ENCODE data around the gene NFX1.
"Not testable (repeated sequence)": the region's sequence is repeated elsewhere in the genome, so short reads cannot be mapped to it uniquely, and the experiment has no call there.

The NFX1 gene

DNA sequence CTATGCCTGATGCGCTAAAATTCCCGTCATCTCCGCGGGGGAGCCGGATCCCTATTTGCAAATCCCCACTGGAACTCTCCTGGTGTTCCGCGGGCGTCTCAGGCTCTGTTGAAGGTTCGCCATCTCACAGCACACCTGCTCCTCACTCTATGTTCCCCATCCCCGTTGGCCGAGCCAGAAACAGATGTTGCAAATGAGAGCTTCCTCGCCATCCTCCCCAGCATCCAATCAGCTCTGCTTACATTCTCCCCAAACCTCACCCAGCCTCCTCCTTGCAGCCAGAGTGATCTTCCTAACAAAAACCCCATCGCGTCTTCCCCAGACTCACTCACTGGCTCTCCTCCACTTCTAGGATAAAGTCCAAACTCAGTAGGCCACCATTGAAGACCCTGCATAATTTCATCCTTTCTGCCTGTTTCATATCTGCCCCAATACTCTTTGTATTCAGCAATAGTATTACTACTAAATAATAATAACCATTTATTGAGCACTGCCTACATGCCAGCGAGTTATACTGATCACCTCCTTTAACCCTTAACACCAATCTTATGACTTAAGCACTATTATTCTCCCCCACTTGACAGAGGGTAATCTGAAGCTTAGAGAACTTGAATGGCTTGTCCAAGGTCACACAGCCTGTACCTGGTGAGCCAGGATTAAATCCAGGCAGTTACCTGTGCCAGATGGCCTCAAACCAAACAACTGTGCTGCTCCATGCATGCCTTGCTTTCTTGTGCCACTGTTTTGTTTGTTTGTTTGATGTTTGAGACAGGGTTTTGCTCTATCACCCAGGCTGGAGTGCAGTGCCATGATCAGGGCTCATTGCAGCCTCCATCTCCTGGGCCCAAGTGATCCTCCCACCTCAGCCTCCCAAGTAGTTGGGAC lies 98.0 kb downstream of the NFX1 start:
- DNase-seq, result no peak

GRCh38 chr9:33391111-33391771 lies 100.9 kb downstream of the NFX1 start:
- peak; percentile 64 for DNase-seq

DNA sequence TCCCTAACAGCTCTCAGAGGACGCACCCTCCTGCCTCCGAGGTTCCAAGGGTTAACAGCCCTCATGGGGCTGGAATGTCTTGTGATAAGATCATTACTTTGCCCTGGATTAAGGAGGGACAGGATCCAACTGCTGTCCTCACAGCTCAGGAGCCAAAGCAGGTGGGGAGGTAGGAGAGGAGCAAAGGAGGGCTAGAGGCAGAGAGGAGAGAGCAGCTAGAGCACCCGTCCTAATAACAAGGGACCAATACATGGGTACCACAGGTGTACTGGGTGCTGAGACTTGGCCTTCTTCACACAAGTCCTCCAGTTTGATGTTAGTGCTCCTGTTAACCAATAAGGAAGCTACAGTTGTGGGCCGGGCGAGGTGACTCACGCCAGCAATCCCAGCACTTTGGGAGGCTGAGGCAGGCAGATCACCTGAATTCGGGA lies 102.3 kb downstream of the NFX1 start:
- not testable (repeated sequence) for DNase-seq

DNA sequence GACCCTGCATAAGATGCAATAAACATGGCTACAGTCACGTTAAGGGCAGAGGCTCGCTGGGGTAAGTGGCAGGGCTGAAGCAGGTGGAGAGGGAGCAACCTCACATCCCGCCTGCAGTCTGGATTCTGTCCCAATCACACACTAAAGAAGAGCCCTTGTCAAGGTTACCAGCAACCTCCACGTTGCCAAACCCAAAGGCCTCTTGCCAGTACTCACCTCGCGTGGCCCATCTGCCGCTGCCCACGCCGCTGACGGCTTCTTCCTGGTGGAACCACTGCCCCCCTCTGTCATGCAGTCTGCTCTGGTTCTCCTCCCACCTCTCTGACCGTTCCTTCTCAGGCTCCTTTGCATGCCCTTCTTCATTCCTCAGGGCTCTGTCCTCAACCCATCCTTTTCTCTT lies 103.3 kb downstream of the NFX1 start:
- no peak for DNase-seq

DNA sequence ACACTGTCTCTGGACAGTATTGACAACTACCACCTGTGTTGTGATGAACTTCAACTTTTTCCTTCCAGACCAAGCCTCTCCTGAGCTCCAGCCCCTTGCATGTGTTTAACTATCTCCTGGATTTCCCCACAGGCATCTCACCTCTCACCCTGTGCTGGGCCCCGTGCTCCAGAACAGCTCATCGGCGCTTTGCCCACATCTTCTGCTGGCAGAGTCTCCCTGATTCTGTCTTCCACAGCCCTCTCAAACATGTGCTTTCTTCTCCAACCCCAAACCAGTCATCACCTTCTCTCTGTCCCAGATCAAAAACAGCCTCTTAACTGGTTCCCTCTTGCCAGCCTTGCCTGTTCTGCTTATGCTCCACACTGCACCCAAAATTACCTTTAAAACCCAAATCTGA lies 103.7 kb downstream of the NFX1 start:
- DNase-seq, result not testable (repeated sequence)

DNA sequence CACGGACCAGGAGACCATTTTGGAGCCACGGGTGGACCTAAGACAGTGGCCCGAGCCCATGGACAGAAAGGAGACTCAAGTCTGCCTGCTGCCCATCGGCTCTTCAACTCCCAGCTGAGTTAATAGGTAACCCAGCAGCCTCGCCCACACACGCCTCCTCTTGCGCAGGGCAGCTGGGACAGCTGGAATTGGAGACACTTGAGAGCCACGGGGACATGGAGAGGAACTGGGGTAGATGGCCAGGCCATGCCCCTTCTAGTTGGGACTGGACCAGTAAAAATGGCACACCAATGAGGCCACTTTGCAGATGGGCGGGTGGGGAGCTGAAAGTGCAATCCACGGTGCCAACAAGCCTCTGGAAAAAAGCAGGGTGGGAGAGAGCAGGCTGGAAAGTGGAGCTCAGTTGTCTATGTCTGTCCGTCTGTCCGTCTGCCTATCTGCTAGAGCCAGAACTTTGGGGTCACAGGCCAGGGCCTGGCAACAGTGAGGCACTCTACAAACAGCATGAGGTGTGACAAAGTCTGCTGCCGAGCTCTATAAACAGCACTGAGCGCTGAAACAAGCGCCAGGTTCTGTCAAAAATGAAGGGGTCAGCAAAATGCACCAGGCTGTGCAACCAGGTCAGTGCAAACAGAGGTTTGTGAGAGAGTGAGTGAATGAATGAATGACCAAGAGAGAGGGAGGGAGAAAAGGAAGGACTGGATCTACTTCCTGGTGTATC lies 105.0 kb downstream of the NFX1 start:
- DNase-seq, result not testable (repeated sequence)

DNA sequence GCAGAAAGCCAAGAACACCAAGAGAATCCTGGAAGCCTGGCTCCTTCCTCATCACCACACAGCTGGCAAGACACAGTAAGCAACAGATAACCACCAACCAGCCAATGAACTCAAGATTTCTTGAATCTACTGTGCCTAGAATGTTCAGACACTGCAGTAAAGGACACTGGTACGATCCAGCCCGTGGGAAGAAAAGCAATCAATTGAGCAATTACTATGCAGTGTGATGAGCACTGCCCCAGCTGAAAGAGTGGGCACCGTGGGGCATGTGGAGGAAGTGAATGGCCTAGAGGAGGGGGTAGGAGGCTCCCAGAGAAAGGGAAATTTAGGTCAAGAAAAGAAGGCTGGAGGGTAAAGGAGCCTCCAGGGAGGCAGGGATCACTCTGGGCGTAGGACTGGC lies 107.5 kb downstream of the NFX1 start:
- not testable (repeated sequence) for DNase-seq

GRCh38 chr9:33399047-33399446 lies 108.7 kb downstream of the NFX1 start:
- DNase-seq, result not testable (repeated sequence)

GRCh38 chr9:33401809-33402208 lies 111.5 kb downstream of the NFX1 start:
- DNase-seq, result not testable (repeated sequence)

DNA sequence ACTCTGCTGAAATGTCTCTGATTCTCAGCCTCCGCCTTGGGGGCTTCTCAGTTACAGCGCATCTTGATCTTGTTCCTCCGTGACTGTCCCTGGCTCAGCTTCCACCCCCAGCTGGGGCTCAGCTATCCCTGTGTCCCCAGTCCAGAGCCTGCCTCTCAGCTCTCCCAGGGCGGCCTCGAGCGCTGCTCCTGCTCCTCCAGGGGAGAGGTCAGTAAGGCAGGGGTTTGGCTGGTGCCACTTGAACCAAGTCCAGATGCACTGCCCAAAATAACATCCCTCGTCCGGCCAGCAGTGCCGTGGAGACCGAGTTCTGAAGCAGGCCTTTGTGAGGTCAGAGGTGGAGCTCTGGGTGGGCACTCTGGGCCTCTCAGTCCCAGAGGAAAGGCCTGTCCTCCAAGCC lies 112.1 kb downstream of the NFX1 start, which contains the start of gene AQP7:
TSS of gene AQP7 (minus strand) at position 198 of the 400 bp plus-strand sequence. CDS start 1,306 bp downstream, outside the sequence.
- DNase-seq, result not testable (repeated sequence)

- no peak for DNase-seq
Measured at GRCh38 chr9:33403941-33404787, 113.8 kb downstream of the NFX1 start.

DNA sequence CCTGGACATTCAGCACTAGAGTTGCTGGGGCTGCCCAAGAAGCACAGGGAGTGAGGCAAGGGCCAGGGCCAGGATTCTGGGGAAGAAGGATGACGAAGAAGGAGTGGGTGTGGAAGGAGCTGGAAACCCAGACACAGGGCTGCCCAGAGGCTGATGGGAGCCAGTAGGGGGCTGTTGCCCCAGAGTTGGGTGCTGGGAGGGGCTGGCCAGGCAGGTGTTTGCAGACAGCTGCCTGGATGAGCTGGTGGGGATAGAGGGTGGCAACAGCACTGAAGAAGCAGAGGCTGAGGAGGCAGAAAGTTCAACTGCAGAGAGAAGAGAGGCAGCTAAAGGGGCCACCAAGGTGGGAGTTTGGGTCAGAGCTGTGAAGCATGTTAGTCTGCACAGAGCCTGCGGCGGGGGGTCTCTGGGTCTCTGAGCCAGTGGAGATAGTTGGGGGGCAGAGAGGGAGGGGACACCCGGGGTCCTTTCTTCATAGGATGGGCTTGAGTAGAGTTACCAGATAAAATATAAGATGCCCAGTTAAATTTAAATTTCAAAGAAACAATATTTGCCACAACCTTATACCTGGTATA lies 114.6 kb downstream of the NFX1 start:
- no peak for DNase-seq

GRCh38 chr9:33407061-33407460 lies 116.7 kb downstream of the NFX1 start:
- no peak for DNase-seq

DNA sequence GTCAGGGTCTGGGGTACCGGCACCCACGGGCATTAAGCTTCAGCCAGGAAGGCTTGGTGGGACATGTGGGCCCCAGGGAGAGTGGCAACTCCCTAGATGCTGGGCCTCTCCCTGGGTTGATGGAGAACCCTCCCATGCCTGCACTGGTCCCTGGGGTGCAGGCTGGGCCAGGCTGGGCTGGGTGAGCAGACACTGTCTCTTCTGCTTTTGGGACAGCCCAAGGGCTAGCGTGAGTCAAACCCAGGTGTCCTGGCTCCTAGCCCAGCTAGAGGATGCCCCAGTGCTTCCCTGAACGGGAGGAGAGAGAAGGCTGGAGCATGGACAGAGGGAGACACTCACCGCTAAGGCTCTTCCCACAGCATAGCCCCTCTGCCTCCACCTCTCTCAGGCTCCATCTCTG lies 117.8 kb downstream of the NFX1 start:
- no peak for DNase-seq

DNA sequence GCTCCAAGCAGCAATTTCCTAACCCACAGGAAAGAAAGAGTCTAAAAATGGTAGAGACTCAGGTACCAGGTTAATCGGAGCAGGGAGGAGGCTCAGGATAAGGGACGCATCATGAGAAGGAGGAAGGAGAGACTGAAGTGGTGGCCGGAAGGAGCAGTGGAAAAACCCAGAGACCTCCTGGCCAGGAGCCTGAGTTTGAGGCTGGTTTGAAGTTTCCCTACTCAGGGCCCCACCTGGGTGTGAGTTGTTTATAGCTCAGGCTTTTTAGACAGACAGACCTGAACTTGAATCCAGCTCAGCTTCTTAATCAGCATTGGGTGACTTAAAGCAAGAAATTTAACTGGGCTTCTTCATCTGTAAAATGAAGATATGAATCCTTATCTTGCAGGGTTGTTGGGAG lies 124.0 kb downstream of the NFX1 start:
- DNase-seq, result no peak

DNA sequence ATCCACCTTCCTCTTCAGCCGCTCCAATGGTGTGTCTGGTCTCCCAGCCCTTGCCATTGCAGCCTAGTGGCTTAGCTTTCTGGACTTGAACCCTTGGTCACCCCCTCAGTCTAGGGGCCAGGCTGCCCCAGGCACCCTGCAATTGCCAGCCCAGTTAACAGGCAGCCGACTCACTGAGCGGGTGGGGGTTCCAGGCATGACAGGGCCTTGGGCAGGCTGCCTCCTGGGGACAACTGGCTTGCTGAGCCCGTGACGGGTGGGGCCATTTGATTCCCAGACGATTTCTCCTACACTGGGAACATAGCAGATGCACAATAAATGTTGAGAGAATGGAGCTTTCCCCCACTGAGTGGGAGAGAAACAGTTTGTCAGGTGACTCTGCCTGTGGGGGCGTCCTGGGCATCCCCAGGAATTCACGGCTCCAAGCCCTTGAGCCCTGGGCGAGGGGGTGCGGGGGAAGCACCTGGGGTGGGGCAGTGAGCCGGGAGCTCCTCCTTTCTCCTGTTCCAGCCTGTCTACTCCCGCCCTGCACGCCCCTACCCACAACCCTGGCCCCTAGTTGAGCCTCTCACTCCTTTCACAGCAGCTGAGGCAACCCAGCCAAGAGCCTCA lies 124.7 kb downstream of the NFX1 start:
- no peak for DNase-seq

DNA sequence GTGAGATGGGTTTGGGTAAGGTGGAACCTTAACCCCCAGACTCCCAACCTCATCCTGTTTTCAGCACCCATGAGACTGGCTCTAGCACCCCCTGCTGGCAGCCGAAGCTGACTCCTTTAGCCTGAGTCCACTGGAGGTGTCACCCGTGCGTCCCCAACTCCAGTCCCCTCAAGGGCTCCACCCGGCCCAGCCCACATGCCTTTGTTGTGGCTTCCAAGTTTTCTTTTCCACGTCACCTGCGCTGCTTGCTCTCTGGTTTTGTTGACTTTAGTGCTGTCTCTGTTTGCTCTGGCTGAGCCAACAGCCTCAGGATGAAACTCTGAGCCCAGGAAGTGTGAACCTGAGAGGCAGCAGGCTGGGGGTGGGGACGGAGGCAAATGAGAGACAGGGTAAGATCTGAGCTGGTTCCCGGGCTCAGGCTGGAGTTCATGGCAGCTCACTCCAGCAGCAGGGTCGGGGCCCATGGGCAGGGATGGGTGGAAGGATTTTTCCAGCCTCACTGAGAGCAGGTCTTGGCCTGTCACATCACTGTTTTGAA lies 125.3 kb downstream of the NFX1 start:
- no peak for DNase-seq

GRCh38 chr9:33416996-33417395 lies 126.7 kb downstream of the NFX1 start:
- no peak for DNase-seq

GRCh38 chr9:33418090-33418489 lies 127.8 kb downstream of the NFX1 start:
- DNase-seq, result no peak

DNA sequence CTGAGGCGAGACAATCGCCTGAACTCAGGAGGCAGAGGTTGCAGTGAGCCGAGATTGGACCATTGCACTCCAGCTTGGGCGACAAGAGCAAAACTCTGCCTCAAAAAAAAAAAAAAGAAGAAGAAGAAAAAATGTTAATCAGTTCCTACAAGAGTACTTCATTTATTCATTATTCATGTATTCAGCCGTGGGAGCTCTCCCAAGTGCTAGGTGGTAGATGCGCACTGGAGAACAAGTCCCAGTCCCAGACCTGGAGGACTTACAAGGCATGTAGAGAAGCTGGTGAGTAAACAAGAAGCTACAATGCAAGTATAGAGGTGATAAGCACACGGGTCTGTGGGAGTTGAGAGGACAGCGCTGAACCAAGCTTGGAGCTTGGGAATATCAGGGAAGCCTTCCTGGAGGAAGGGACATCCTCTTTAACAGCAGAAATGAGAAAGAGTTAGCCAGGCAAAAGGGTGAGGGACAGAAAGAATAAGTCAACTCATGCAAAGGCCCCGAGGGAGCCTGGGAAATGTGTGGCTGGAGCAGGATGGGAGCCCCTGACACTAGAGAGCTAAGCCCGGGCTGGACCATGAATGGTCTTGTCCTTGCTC lies 129.5 kb downstream of the NFX1 start:
- DNase-seq, result no peak
